GM06990 (cell line): ENCODE data around the gene ITGAE.

Experiments used
- DNase-seq: peaks from one replicate; pipeline ENCODE4 v3.0.0-alpha.2; 2011; ENCODE audit not compliant: insufficient read length; ENCODE audit errors: extremely low read depth
- H3K27me3 ChIP-seq: replicated peaks from 2 replicates; pipeline ENCODE4 v1.6.0; 2011; ENCODE audit warnings: low read length; ENCODE audit not compliant: control insufficient read depth, insufficient read depth
- H3K36me3 ChIP-seq: 2 replicates; pipeline ENCODE4 v1.5.1; 2011; ENCODE audit warnings: low read length; ENCODE audit not compliant: control insufficient read depth, insufficient read depth
- H3K4me3 ChIP-seq: replicated peaks from 2 replicates; pipeline ENCODE4 v1.5.1; 2011; ENCODE audit warnings: low read depth, mild to moderate bottlenecking, control low read depth, low read length
- TF ChIP-seq, protein P1 (sequence below): IDR thresholded peaks from 2 replicates; pipeline ENCODE4 v1.5.1; 2011; ENCODE audit warnings: low read length, control low read depth, mild to moderate bottlenecking, inconsistent platforms; ENCODE audit not compliant: insufficient read depth, poor library complexity, severe bottlenecking

The ITGAE gene

DNA sequence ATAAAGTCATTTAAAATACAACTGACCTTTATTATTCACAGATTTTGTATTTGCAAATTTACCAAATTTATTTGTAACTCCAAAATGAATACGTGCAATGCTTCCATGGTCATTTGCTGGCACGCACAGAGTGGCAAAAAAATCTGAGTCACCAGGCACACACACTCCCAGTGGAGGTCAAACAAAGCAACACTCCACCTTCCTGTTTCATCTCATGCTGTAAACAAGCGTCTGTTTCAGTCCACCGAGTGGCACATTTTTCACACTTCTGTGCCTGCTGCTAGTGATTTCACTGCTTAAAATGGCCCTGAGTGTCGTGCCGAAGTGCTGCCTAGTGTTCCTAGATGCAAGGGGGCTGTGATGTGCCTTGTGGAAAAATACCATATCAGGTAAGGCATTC, 17.8 kb upstream of the ITGAE start:
- DNase-seq, result no peak
- H3K27me3 ChIP-seq, result no peaks in the 10 kb centered on the region
- TF ChIP-seq, protein P1, sequence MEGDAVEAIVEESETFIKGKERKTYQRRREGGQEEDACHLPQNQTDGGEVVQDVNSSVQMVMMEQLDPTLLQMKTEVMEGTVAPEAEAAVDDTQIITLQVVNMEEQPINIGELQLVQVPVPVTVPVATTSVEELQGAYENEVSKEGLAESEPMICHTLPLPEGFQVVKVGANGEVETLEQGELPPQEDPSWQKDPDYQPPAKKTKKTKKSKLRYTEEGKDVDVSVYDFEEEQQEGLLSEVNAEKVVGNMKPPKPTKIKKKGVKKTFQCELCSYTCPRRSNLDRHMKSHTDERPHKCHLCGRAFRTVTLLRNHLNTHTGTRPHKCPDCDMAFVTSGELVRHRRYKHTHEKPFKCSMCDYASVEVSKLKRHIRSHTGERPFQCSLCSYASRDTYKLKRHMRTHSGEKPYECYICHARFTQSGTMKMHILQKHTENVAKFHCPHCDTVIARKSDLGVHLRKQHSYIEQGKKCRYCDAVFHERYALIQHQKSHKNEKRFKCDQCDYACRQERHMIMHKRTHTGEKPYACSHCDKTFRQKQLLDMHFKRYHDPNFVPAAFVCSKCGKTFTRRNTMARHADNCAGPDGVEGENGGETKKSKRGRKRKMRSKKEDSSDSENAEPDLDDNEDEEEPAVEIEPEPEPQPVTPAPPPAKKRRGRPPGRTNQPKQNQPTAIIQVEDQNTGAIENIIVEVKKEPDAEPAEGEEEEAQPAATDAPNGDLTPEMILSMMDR, result no peak
- H3K4me3 ChIP-seq, result no peak overlapping the region
- peaks cover 13% of the 10 kb centered on the region for H3K36me3 ChIP-seq

DNA sequence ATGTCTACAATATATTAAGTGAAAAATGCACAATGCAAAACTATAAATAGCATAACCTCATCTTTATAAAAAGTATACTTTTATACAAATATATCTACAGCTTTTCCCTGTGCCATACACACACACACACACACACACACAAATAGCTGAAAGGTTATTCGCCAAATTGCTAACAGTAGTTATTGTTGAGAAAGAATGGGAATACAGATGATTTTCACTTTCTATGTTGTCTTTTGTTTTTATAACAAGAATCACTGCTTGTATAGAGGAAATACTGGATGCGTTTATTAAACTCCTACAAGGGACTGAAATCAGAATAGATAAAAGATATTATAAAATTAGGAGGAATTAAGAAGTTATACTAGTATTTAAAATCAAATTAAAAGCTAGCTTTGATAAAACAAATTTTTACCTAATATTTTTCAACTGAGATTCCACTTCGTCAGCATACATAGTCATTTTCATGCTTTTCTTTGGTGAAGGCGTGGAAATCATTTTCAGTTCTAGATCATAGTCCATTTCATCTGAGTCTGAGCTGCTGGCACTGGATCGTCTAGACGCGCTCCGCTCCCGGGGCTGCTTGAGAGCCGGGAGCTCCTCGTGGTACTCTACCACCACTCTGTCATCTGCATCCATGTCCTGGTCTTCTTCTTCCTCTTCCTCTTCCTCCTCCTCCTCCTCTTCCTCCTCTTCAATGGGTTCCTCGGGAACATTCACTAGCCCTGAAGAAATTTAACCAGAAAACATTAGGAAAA, 17.0 kb upstream of the ITGAE start:
- Histone ChIP-seq H3K36me3 (peaks cover 16% of the 10 kb centered on the region), H3K27me3 (no peaks in the 10 kb centered on the region), H3K4me3 (no peak overlapping the region)
- no peak for DNase-seq
- TF ChIP-seq, protein P1, result no peak

DNA sequence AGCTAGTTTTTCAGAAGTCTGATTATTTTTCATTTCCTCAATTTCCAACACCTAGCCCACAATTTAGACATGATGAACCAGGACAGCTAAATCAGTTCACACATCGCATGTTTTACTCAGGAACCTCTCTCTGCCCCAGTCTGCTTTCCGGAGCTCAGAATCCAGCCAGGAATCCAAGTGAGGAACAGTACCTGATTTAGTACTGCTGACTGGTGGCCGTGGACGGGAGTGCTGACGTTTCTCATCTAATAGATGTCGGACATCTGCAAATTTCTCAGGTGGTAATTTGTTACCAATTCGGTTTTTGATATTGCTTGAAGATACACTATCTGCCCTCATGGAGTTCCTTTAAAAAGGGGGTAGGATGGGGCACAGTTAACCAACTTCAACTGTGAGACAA, 14.9 kb upstream of the ITGAE start:
- H3K36me3 ChIP-seq, result peaks cover 19% of the 10 kb centered on the region
- no peak for DNase-seq

DNA sequence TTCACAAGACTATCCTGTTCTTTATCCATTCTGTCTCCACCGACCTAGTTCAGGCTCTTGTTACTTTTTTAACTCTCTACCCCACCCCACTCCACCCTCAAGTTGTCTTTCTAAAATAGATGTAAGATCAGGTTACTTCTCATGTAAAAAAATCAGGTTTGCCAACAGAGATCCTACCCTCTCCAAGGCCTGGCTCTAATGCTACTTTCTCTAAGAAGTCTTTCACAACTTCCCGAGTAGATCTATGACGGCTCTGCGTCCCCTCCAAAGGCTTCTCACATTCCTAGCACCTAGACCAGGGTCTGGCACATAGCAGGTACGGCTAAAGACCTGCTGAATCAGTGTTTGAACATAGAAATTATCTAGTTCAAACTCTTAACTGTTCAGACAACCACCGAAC, 14.1 kb upstream of the ITGAE start:
- H3K27me3 ChIP-seq, result no peaks in the 10 kb centered on the region
- no peak for DNase-seq
- TF ChIP-seq, protein P1, result no peak
- peaks cover 24% of the 10 kb centered on the region for H3K36me3 ChIP-seq
- no peak overlapping the region for H3K4me3 ChIP-seq

More for the DNA sequence above, 14.9 kb upstream of the ITGAE start:
- H3K27me3 ChIP-seq, result no peaks in the 10 kb centered on the region
- no peak overlapping the region for H3K4me3 ChIP-seq
- TF ChIP-seq, protein P1, result no peak

DNA sequence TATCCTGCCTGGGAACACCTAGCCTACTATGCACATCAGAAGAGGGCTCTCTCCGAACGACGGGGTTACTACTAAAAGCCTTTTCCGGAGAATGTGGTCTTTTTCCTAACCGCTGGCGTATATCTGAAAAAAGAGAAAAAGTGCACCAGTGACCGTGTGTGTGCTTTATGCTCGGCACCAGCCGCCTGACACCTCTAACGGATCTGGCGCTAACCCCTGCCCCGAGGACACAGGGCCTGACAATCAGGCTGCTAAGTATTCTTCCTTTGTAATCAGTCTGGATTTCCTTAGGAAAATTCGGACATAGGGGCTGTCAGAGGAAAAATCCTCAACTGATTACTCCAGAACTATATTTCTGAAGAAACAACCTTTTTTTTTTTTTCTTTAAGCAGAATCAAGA, 13.4 kb upstream of the ITGAE start:
- Histone ChIP-seq H3K4me3 (no peak overlapping the region), H3K36me3 (peaks cover 24% of the 10 kb centered on the region), H3K27me3 (no peaks in the 10 kb centered on the region)
- TF ChIP-seq, protein P1, result no peak
- DNase-seq, result no peak
